ENCODE results near the gene ADGRV1.
"Not testable (repeated sequence)": the region's sequence is repeated elsewhere in the genome, so short reads cannot be mapped to it uniquely, and the experiment has no call there.

The ADGRV1 gene

GRCh38 chr5:90642706-90643229 lies 84.2 kb downstream of the ADGRV1 start:
- Histone ChIP-seq H3K4me3 (ENCODE audit: low read length) (no peak overlapping the region), H3K4me1 (ENCODE audit: control insufficient read depth, insufficient read depth, low read length) (no peaks in the 10 kb centered on the region), H3K36me3 (ENCODE audit: control insufficient read depth, insufficient read depth, low read length) (no peaks in the 10 kb centered on the region), H3K9me3 (ENCODE audit: control insufficient read depth, low read length) (no peaks in the 10 kb centered on the region), H3K9ac (ENCODE audit: low read length) (no peak overlapping the region), H3K27me3 (ENCODE audit: control insufficient read depth, insufficient read depth, low read length) (no peaks in the 10 kb centered on the region)

GRCh38 chr5:90644132-90644531 lies 85.5 kb downstream of the ADGRV1 start:
- Histone ChIP-seq H3K9me3 (ENCODE audit: control insufficient read depth, low read length) (no peaks in the 10 kb centered on the region), H3K4me3 (ENCODE audit: low read length) (no peak overlapping the region), H3K27me3 (ENCODE audit: control insufficient read depth, insufficient read depth, low read length) (no peaks in the 10 kb centered on the region), H3K9ac (ENCODE audit: low read length) (no peak overlapping the region), H3K36me3 (ENCODE audit: control insufficient read depth, insufficient read depth, low read length) (no peaks in the 10 kb centered on the region), H3K4me1 (ENCODE audit: control insufficient read depth, insufficient read depth, low read length) (no peaks in the 10 kb centered on the region)

GRCh38 chr5:90645024-90645610 lies 86.5 kb downstream of the ADGRV1 start:
- no peak overlapping the region for H3K9ac ChIP-seq (ENCODE audit: low read length)
- H3K4me3 ChIP-seq (ENCODE audit: low read length) = no peak overlapping the region
- H3K9me3 ChIP-seq (ENCODE audit: control insufficient read depth, low read length) = no peaks in the 10 kb centered on the region
- H3K27me3 ChIP-seq (ENCODE audit: control insufficient read depth, insufficient read depth, low read length) = no peaks in the 10 kb centered on the region
- no peaks in the 10 kb centered on the region for H3K4me1 ChIP-seq (ENCODE audit: control insufficient read depth, insufficient read depth, low read length)
- H3K36me3 ChIP-seq (ENCODE audit: control insufficient read depth, insufficient read depth, low read length) = no peaks in the 10 kb centered on the region

- Histone ChIP-seq H3K27me3 (ENCODE audit: control insufficient read depth, insufficient read depth, low read length) (no peaks in the 10 kb centered on the region), H3K4me1 (ENCODE audit: control insufficient read depth, insufficient read depth, low read length) (no peaks in the 10 kb centered on the region), H3K4me3 (ENCODE audit: low read length) (no peak overlapping the region), H3K9me3 (ENCODE audit: control insufficient read depth, low read length) (no peaks in the 10 kb centered on the region), H3K36me3 (ENCODE audit: control insufficient read depth, insufficient read depth, low read length) (no peaks in the 10 kb centered on the region), H3K9ac (ENCODE audit: low read length) (no peak overlapping the region)
Observed at GRCh38 chr5:90650767-90651166, 92.2 kb downstream of the ADGRV1 start.

GRCh38 chr5:90654215-90654614 lies 95.6 kb downstream of the ADGRV1 start:
- H3K27me3 ChIP-seq (ENCODE audit: control insufficient read depth, insufficient read depth, low read length) = no peaks in the 10 kb centered on the region
- no peaks in the 10 kb centered on the region for H3K4me1 ChIP-seq (ENCODE audit: control insufficient read depth, insufficient read depth, low read length)
- H3K9me3 ChIP-seq (ENCODE audit: control insufficient read depth, low read length) = no peaks in the 10 kb centered on the region

GRCh38 chr5:90655423-90655822 lies 96.8 kb downstream of the ADGRV1 start:
- H3K4me3 ChIP-seq (ENCODE audit: low read length) = no peak overlapping the region
- no peak overlapping the region for H3K9ac ChIP-seq (ENCODE audit: low read length)
- no peaks in the 10 kb centered on the region for H3K4me1 ChIP-seq (ENCODE audit: control insufficient read depth, insufficient read depth, low read length)
- no peaks in the 10 kb centered on the region for H3K9me3 ChIP-seq (ENCODE audit: control insufficient read depth, low read length)
- no peaks in the 10 kb centered on the region for H3K27me3 ChIP-seq (ENCODE audit: control insufficient read depth, insufficient read depth, low read length)
- no peaks in the 10 kb centered on the region for H3K36me3 ChIP-seq (ENCODE audit: control insufficient read depth, insufficient read depth, low read length)

More at GRCh38 chr5:90654215-90654614, 95.6 kb downstream of the ADGRV1 start:
- no peaks in the 10 kb centered on the region for H3K36me3 ChIP-seq (ENCODE audit: control insufficient read depth, insufficient read depth, low read length)
- no peak overlapping the region for H3K9ac ChIP-seq (ENCODE audit: low read length)
- no peak overlapping the region for H3K4me3 ChIP-seq (ENCODE audit: low read length)

- no peaks in the 10 kb centered on the region for H3K27me3 ChIP-seq (ENCODE audit: control insufficient read depth, insufficient read depth, low read length)
- H3K4me3 ChIP-seq (ENCODE audit: low read length) = no peak overlapping the region
- no peaks in the 10 kb centered on the region for H3K4me1 ChIP-seq (ENCODE audit: control insufficient read depth, insufficient read depth, low read length)
- H3K9me3 ChIP-seq (ENCODE audit: control insufficient read depth, low read length) = no peaks in the 10 kb centered on the region
- no peaks in the 10 kb centered on the region for H3K36me3 ChIP-seq (ENCODE audit: control insufficient read depth, insufficient read depth, low read length)
- no peak overlapping the region for H3K9ac ChIP-seq (ENCODE audit: low read length)
Observed at GRCh38 chr5:90657030-90657429, 98.4 kb downstream of the ADGRV1 start.

- Histone ChIP-seq H3K9ac (ENCODE audit: low read length) (no peak overlapping the region), H3K4me1 (ENCODE audit: control insufficient read depth, insufficient read depth, low read length) (no peaks in the 10 kb centered on the region), H3K9me3 (ENCODE audit: control insufficient read depth, low read length) (no peaks in the 10 kb centered on the region), H3K27me3 (ENCODE audit: control insufficient read depth, insufficient read depth, low read length) (no peaks in the 10 kb centered on the region), H3K36me3 (ENCODE audit: control insufficient read depth, insufficient read depth, low read length) (no peaks in the 10 kb centered on the region), H3K4me3 (ENCODE audit: low read length) (no peak overlapping the region)
Observed at GRCh38 chr5:90657788-90658187, 99.2 kb downstream of the ADGRV1 start.

- Histone ChIP-seq H3K4me3 (ENCODE audit: low read length) (no peak overlapping the region), H3K27me3 (ENCODE audit: control insufficient read depth, insufficient read depth, low read length) (no peaks in the 10 kb centered on the region), H3K4me1 (ENCODE audit: control insufficient read depth, insufficient read depth, low read length) (no peaks in the 10 kb centered on the region), H3K9ac (ENCODE audit: low read length) (no peak overlapping the region), H3K36me3 (ENCODE audit: control insufficient read depth, insufficient read depth, low read length) (no peaks in the 10 kb centered on the region), H3K9me3 (ENCODE audit: control insufficient read depth, low read length) (no peaks in the 10 kb centered on the region)
Observed at GRCh38 chr5:90658620-90659019, 100.0 kb downstream of the ADGRV1 start.

- H3K4me3 ChIP-seq (ENCODE audit: low read length); H3K36me3 ChIP-seq (ENCODE audit: control insufficient read depth, insufficient read depth, low read length); H3K9ac ChIP-seq (ENCODE audit: low read length); H3K4me1 ChIP-seq (ENCODE audit: control insufficient read depth, insufficient read depth, low read length); H3K9me3 ChIP-seq (ENCODE audit: control insufficient read depth, low read length); H3K27me3 ChIP-seq (ENCODE audit: control insufficient read depth, insufficient read depth, low read length): not testable (repeated sequence)
Observed at GRCh38 chr5:90668079-90668565, 109.5 kb downstream of the ADGRV1 start.

GRCh38 chr5:90675222-90675621 lies 116.6 kb downstream of the ADGRV1 start:
- H3K9me3 ChIP-seq (ENCODE audit: control insufficient read depth, low read length) = no peaks in the 10 kb centered on the region
- H3K36me3 ChIP-seq (ENCODE audit: control insufficient read depth, insufficient read depth, low read length) = no peaks in the 10 kb centered on the region
- no peak overlapping the region for H3K9ac ChIP-seq (ENCODE audit: low read length)
- no peaks in the 10 kb centered on the region for H3K27me3 ChIP-seq (ENCODE audit: control insufficient read depth, insufficient read depth, low read length)
- no peaks in the 10 kb centered on the region for H3K4me1 ChIP-seq (ENCODE audit: control insufficient read depth, insufficient read depth, low read length)
- no peak overlapping the region for H3K4me3 ChIP-seq (ENCODE audit: low read length)

GRCh38 chr5:90680921-90681563 lies 122.4 kb downstream of the ADGRV1 start:
- Histone ChIP-seq H3K4me1 (ENCODE audit: control insufficient read depth, insufficient read depth, low read length) (no peaks in the 10 kb centered on the region), H3K9ac (ENCODE audit: low read length) (no peak overlapping the region), H3K27me3 (ENCODE audit: control insufficient read depth, insufficient read depth, low read length) (no peaks in the 10 kb centered on the region), H3K36me3 (ENCODE audit: control insufficient read depth, insufficient read depth, low read length) (no peaks in the 10 kb centered on the region), H3K4me3 (ENCODE audit: low read length) (no peak overlapping the region), H3K9me3 (ENCODE audit: control insufficient read depth, low read length) (no peaks in the 10 kb centered on the region)
